ENCODE measurements around the gene ZNF532.

DNA sequence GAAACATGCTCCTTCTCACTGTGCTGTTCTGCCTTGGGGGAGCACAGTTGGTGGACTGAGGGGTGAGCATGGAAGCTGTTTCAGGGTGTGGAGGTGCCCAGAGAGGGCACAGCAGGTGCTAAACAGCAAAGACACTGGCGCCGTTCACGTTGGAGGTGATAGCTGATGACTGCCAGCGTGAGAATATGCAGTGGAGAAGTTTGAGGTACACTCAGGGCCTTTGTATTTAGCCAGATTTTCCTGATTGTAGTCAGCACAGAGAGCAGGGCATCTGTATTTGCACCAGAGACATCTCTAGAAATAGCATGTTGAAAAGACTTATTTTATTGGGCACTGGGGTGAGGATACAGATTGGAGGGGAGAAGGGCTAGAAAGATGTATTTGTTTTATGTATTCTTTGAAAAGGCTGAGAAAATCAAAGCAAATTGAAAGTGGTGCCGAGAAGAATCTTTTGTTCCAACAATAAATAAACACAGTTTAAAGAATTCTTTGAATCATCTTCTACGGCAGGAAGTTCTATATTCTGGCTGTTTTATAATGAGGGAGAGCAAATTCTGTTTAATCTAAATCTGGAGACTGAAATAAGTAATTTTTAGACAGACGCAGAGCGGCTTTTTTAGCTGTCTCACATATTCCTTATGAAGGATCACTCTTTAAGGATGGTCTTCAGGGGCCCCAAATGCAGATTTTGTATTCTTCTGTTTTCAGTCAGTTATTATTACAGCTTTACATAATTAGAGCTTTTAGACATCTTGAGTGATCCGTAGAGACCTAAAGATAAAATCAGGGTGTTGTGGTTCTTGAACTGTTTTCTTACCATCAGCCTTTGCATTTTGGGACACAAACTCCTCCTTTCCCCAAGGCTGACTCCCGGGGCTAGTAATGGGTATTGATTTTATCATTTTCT, 7.1 kb downstream of the ZNF532 start:
- TF ChIP-seq, protein P1, sequence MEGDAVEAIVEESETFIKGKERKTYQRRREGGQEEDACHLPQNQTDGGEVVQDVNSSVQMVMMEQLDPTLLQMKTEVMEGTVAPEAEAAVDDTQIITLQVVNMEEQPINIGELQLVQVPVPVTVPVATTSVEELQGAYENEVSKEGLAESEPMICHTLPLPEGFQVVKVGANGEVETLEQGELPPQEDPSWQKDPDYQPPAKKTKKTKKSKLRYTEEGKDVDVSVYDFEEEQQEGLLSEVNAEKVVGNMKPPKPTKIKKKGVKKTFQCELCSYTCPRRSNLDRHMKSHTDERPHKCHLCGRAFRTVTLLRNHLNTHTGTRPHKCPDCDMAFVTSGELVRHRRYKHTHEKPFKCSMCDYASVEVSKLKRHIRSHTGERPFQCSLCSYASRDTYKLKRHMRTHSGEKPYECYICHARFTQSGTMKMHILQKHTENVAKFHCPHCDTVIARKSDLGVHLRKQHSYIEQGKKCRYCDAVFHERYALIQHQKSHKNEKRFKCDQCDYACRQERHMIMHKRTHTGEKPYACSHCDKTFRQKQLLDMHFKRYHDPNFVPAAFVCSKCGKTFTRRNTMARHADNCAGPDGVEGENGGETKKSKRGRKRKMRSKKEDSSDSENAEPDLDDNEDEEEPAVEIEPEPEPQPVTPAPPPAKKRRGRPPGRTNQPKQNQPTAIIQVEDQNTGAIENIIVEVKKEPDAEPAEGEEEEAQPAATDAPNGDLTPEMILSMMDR (IDR thresholded peaks at IDR 0.05): no peak
- TF ChIP-seq POLR2A (IDR thresholded peaks at IDR 0.05): no peak

All from upper lobe of left lung (tissue), 4 donors.